ENCODE measurements around the gene DNAH6.
"Not testable (repeated sequence)": the region's sequence is repeated elsewhere in the genome, so short reads cannot be mapped to it uniquely, and the experiment has no call there.

DNAH6 gene

DNA sequence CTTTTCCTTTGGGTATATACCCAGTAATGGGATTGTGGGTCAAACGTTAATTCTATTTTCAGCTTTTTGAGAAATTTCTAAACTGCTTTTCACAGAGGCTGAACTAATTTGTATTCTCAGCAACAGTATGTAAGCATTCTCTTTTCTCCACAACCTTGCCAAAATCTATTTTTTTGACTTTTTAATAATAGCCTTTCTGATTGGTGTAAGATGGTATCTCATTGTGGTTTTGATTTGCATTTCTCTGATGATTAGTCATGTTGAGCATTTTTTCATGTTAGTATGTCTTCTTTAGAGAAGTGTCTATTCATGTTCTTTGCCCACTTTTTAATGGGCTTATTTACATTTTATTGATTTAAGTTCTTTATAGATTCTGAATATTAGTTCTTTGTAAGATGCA, 219.1 kb downstream of the DNAH6 start:
- no peak for DNase-seq (ENCODE audit: extremely low read depth in 1 of 2, low read depth in 1 of 2)

- peak in 1 of 2 donors; percentile 37 for DNase-seq (ENCODE audit: extremely low read depth in 1 of 2, low read depth in 1 of 2)
These were observed 225.0 kb downstream of the DNAH6 start for GRCh38 chr2:84741182-84741822.

GRCh38 chr2:84748341-84748740, 232.0 kb downstream of the DNAH6 start:
- no peak for DNase-seq (ENCODE audit: extremely low read depth in 1 of 2, low read depth in 1 of 2)

DNA sequence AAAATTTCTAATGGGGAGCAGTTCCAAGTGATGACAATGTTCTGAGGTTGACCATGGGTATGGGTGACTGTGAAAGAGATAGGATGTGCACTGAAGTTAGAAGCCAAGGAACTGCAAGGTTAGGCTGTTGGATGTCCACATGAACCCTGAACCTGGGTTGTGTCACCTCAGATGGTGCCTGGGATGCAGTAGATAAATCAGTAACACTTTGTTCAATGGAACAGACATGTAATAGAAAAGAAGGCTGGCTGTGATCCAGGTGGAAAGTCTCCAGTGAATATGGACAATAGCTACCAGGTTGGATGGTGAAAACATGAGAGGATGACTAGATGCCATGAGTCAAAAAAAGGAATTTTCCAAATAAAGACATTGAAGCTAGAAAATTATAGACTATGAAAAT, 233.1 kb downstream of the DNAH6 start:
- no peak for DNase-seq (ENCODE audit: extremely low read depth in 1 of 2, low read depth in 1 of 2)

- no peak for DNase-seq (ENCODE audit: extremely low read depth in 1 of 2, low read depth in 1 of 2)
These were observed 238.8 kb downstream of the DNAH6 start for GRCh38 chr2:84755096-84755495.

- DNase-seq (ENCODE audit: extremely low read depth in 1 of 2, low read depth in 1 of 2): no peak
These were observed 241.3 kb downstream of the DNAH6 start for GRCh38 chr2:84757648-84758047.

GRCh38 chr2:84766791-84767190, 250.5 kb downstream of the DNAH6 start:
- no peak for DNase-seq (ENCODE audit: extremely low read depth in 1 of 2, low read depth in 1 of 2)

- no peak for DNase-seq (ENCODE audit: extremely low read depth in 1 of 2, low read depth in 1 of 2)
These were observed 252.5 kb downstream of the DNAH6 start for GRCh38 chr2:84768840-84769239.

DNA sequence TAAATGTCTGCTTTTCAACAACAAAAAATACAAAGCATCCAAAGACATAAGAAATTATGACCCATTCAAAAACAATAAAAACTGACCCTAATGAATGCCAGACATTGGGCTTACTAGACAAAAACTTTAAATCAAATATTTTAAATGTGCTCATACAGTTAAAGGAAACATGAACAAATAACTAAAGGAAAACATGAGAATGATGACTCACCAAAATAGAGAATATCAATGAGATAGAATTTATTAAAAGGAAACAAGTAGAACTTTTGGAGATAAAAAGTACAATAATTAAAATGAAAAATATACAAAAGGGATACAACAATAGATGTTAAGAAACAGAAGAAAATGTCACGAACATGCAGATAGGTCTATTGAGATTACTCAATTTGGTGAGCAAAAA, 254.0 kb downstream of the DNAH6 start:
- DNase-seq (ENCODE audit: extremely low read depth in 1 of 2, low read depth in 1 of 2): no peak

DNA sequence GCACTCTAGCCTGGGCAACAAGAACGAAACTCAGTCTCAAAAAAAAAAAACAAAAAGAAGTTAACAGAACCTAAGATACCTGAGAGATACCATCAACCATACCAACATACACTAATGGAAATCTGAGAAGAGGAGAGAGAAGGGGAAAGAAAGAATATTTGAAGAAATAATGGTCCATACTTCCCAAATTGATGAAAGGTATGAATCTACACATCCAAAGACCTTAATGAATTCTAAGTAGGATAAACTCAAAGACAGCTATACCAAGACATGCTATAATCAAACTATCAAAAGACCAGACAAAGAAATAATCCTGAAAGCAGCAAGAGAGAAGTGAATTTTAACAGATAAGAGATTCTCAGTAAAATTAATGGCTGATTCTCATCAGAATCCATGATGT, 255.0 kb downstream of the DNAH6 start:
- no peak for DNase-seq (ENCODE audit: extremely low read depth in 1 of 2, low read depth in 1 of 2)

- not testable (repeated sequence) for DNase-seq (ENCODE audit: extremely low read depth in 1 of 2, low read depth in 1 of 2)
These were observed 257.3 kb downstream of the DNAH6 start for GRCh38 chr2:84773562-84773961.

- no peak for DNase-seq (ENCODE audit: extremely low read depth in 1 of 2, low read depth in 1 of 2)
These were observed 259.7 kb downstream of the DNAH6 start for GRCh38 chr2:84776011-84776410.

DNA sequence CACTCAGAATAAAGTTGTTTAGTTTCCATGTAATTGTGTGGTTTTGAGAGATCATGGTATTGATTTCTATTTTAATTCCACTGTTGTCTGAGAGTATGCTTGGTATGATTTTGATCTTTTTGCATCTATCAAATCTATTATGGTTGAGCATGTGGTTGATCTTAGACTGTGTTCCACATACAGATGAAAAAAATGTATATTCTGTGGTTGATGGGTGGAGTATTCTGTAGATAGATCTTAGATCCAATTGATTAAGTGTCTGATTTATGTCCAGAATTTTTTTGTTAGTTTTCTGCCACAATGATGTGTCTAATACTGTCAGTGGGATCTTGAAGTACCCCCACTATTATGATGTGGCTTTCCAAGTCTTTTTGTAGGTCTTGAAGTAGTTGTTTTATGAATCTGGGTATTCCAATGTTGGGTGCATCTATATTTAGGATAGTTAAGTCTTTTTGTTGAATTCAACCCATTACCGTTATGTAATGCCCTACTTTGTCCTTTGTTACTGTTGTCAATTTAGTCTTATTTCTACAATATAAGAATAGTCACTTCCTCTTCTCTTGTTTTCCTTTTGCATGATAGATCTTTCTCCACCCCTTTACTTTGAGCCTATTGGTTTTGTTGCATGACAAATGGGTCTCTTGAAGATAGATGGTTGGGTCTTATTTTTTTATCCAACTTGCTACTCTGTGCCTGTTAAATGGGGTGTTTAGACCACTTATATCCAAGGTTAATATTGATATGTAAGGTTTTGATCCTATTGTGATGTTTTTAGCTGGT, 262.8 kb downstream of the DNAH6 start:
- DNase-seq (ENCODE audit: extremely low read depth in 1 of 2, low read depth in 1 of 2): no peak

- no peak for DNase-seq (ENCODE audit: extremely low read depth in 1 of 2, low read depth in 1 of 2)
These were observed 263.5 kb downstream of the DNAH6 start for GRCh38 chr2:84779781-84780180.

DNA sequence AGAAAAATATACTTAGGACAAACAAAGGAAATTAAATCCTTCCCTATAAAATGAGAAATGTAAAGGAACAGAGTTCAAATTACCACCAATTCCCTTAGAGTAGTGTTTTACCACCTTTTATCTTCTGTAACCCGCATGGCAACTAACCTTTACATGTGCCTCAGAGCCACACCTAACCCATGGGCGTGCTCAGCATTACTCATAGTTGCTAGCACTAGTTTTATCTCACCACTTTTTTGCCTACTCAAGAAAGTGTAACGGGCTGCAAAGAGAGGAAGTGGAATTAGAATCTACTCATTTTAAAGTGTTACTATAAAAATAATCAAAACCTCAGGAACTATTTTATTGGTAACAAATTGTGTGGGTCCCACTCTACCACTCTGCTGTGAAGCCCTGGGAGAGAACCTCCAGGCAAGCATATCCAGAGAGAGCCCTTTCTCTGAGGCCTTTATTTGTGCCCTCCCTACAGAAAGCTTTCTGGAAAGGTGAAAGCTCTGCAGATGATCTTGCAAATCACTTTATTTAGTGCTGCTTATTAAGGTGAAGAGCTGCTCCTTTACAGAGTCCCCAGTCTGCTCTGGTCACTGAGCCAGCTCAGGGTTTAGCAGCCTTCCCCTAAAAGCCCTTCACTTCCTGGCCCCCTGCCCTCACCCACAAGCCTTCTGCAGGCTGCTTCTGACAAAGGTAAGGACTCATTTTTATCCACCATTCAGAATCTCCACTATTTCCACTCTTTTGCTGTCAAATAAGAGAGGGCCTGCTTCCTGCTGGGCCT, 265.8 kb downstream of the DNAH6 start:
- DNase-seq (ENCODE audit: extremely low read depth in 1 of 2, low read depth in 1 of 2): peak; percentile 18 to 34

DNA sequence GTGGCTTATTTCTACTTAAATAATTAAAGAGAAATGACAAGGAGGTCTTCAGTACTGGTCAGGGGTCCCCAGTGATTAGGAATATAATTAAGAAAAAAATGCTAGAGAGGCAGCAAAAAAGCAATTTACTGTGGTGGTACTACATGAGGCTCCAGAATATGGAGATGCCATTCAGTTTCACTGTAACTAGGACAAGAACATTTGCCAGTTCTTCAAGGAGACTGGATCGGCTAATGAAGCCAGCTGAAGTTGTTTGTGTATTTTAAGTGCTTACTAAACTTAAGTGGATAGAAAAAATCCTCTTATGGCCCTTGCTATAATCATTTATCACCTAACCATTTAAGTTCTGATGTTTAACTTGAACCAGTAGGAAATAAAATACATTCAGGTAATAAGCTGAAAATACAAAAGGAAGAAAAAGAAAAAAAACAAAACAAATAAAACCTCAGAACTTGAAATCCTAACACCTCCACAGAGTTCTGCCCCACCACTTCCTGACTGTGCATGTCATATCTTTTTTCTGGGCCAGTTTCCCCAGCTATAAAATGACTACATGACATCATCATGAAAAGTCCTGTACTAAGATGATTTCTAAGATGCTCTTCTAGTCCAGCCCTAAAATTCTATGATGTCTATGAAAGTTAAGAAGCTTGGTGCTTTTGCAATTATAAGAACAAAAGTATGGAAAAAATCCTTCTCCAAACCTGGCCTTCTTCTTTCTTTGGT, 266.6 kb downstream of the DNAH6 start:
- no peak for DNase-seq (ENCODE audit: extremely low read depth in 1 of 2, low read depth in 1 of 2)

- no peak for DNase-seq (ENCODE audit: extremely low read depth in 1 of 2, low read depth in 1 of 2)
These were observed 269.7 kb downstream of the DNAH6 start for GRCh38 chr2:84785950-84786349.

DNA sequence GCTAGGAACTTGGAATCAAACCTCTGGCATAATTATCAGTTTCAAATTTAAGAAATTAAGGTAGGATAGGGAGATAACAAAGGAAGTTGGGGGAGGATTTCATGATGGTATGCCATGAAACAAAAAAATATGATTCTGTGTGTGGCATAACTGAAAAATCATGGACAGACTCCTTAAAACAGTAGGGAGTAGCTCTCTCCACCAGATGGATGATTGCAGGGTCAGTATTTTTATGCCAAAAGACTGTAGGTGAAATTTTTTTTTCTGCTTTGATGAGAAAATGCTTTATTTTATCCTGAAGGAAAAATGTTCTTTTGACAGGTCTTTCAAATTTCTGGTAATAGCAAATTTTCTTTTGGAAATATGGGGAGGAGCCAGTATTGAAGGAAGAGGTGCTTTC, 270.3 kb downstream of the DNAH6 start:
- DNase-seq (ENCODE audit: extremely low read depth in 1 of 2, low read depth in 1 of 2): no peak

DNA sequence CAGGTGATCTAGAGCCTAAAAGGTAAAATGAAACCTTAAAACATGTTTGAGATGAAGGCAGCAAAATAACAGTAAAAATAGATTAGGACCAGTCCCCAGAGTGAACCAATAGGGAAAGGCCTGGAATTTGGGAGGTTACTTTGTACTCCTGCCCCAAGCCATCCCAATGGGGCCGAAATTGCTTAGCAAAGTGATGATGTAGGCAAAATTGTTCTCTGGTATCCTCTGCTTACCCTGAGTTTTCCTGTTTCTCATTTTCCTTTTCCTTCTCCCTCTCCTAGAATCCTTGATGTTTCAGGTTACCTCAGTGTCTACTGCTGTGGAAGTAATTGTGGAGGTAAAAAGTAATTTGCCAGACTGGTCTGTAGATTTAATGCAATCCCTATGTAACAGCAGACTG, 271.7 kb downstream of the DNAH6 start:
- no peak for DNase-seq (ENCODE audit: extremely low read depth in 1 of 2, low read depth in 1 of 2)

DNA sequence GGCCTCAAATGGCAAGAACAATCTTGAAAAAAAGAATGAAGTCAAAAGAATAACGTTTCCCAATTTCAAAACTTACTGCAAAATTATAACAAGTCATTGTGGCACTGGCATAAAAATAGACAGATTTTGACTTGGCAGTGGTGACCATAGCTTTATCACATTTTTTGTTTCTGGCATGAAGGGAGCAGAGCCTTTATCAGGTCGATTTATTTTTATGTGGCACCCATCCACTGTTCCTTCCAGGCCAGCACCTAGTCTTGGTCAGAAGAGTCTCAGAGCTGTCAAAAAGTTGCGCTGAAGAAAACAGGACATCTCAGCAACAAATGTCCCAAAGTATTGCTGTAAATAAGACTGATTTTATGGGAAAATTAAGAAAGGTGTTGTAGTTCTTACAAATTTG, 272.2 kb downstream of the DNAH6 start:
- DNase-seq (ENCODE audit: extremely low read depth in 1 of 2, low read depth in 1 of 2): no peak

- no peak for DNase-seq (ENCODE audit: extremely low read depth in 1 of 2, low read depth in 1 of 2)
These were observed 276.7 kb downstream of the DNAH6 start for GRCh38 chr2:84792856-84793522.

All from stimulated activated CD8-positive, alpha-beta memory T cell treated with anti-CD3 and anti-CD28 coated beads, Interleukin-7, amount 100 ng/mL, for 48 hours (primary cell).